Measurements from ENCODE around the gene FLYWCH1.
"Not testable (repeated sequence)": the region's sequence is repeated elsewhere in the genome, so short reads cannot be mapped to it uniquely, and the experiment has no call there.

FLYWCH1 gene

DNA sequence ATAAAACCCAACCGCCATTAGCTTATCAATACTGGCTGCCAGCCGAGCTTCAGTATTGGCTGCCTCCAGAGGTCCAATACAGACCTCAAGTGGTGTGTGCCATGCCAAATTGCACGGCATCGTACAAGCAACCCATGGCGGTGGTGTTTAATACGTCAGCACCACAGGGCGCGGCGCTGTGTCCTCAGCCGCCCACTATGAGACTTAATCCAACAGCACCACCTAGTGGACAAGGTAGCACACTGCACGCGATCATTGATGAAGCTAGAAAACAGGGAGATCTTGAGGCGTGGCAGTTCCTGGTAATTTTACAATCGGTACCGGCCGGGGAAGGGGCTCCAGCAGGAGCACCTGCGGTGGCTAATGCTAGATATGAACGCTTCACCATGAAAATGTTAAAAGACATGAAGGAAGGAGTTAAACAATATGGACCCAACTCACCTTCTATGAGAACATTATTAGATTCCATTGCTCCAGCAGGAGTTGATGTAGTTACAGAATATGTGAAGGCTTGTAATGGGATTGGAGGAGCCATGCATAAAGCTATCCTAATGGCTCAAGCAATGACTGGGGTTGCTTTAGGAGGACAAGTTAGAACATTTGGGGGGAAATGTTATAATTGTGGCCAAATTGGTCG, 15.4 kb downstream of the FLYWCH1 start:
- peak; percentile 67 to 77 (median 72) for DNase-seq

DNA sequence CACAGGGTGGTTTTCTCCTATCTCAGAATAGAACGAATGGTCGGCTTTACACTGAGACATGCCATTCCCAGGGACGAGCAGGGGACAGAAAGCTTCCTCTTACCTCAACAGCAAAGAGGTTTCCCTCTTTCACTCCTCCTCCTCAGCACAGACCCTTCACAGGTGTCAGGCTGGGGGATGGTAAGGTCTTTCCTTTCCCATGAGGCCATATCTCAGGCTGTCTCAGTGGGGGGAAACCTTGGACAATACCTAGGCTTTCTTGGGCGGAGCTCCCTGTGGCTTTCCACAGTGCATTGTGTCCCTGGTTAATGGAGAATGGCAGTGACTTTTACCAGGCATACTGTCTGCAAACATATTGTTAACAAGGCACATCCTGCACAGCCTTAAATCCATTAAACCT, 16.4 kb downstream of the FLYWCH1 start:
- not testable (repeated sequence) for DNase-seq

DNA sequence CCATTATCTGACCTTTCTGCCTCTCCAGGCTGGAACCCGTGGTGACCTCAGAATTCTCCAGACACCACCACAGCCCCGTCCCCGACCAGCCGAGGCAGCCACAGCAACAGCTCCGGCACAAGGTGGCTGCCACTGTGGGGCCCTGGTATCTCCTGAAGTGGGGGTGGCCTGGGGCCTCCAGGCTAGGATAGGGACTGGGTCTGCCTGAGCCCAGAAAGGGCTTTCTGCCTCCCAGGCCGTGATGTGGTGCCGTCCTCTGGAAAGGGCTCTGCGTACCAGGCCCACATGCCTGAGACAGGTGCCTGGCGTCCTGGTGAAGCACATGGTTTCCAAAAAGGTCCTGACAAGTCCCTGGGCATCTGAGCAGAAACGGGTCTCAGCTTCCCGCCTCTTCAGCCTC, 17.1 kb downstream of the FLYWCH1 start:
- no peak for DNase-seq

DNA sequence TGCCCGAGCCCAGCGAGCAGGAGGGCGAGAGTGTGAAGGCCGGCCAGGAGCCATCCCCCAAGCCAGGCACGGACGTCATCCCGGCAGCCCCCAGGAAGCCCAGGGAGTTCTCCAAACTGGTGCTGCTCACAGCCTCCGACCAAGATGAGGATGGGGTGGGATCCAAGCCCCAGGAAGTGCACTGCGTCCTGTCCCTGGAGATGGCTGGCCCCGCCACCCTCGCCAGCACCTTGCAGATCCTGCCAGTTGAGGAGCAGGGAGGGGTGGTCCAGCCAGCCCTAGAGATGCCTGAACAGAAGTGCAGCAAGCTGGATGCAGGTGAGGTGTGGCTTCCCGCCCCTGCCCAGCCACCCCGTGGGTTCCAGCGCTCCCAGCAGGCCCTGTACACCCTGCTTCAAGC, 18.0 kb downstream of the FLYWCH1 start:
- DNase-seq = no peak

DNA sequence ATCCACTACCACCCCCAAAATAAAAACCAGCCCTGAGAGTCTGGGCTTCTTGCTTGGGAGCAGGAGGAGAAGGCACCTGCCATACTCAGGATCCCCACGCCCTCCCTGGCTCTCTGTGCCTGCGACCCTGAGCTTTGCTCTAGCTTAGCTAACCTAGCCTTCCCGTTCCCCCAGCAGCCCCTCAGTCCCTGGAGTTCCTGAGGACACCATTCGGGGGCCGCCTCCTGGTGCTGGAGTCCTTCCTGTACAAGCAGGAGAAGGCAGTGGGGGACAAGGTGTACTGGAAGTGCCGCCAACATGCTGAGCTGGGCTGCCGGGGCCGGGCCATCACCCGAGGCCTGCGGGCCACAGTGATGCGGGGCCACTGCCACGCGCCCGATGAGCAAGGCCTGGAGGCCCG, 18.5 kb downstream of the FLYWCH1 start:
- no peak for DNase-seq

DNA sequence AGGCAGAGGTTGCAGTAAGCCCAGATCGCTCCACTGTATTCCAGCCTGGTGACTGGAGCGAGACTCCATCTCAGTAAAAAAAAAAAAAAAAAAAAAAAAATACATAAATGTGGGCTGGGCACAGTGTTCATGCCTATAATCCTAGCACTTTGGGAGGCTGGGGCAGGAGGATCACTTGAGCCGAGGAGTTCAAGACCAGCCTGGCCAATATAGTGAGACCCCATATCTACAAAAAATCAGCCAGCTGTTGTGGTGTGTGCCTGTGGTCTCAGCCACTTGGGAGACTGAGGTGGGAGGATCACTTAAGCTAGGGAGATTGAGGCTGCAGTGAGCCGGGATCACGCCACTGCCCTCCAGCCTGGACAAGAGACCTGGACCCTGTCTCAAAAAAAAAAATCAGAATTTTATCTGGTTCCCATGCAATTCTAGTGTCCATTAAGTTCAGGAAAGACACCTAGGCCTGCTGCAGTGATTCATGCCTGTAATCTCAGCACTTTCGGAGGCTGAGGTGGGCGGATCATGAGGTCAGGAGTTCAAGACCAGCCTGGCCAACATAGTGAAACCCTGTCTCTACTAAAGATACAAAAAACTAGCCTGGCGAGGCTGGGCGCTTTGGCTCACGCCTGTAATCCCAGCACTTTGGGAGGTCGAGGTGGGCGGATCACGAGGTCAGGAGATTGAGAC, 19.6 kb downstream of the FLYWCH1 start:
- DNase-seq = not testable (repeated sequence)

DNA sequence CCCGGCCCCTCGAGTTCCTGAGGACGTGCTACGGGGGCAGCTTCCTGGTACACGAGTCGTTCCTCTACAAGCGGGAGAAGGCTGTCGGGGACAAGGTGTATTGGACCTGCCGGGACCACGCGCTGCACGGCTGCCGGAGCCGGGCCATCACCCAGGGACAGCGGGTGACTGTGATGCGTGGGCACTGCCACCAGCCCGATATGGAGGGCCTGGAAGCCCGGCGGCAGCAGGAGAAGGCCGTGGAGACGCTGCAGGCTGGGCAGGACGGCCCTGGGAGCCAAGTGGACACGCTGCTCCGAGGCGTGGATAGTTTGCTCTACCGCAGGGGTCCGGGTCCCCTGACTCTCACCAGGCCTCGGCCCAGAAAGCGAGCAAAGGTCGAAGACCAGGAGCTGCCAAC, 21.4 kb downstream of the FLYWCH1 start:
- DNase-seq = no peak

DNA sequence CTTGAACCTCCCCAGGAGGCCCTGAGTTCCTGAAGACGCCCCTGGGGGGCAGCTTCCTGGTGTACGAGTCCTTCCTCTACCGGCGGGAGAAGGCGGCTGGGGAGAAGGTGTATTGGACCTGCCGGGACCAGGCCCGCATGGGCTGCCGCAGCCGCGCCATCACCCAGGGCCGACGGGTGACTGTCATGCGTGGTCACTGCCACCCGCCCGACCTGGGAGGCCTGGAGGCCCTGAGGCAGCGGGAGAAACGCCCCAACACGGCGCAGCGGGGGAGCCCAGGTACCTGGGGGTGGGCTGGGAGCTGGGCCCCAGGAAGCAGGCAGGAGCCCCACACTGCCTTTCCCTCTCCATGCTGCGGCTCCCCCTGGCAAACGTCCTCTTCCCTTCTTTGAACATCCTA, 22.0 kb downstream of the FLYWCH1 start:
- DNase-seq = no peak

DNA sequence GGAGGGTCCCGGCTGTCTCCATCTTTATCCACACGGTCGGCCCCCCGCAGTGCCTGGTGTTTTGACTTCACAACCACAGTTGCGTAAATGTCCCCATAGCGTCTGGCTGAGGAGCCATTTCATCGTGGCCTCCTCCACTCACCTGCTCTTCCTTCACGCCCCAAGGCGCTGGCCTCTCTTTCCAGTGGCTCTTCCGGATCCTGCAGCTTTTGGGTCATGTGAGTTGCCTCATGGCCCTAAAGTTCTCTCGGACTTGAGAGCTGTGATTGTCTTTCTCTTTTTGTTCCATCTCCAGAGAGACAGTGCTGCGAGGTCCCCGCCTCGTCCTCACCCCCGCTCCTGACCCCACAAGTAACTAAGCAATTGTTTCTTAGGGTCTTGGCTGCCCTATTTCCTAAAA, 22.7 kb downstream of the FLYWCH1 start:
- DNase-seq = no peak

DNA sequence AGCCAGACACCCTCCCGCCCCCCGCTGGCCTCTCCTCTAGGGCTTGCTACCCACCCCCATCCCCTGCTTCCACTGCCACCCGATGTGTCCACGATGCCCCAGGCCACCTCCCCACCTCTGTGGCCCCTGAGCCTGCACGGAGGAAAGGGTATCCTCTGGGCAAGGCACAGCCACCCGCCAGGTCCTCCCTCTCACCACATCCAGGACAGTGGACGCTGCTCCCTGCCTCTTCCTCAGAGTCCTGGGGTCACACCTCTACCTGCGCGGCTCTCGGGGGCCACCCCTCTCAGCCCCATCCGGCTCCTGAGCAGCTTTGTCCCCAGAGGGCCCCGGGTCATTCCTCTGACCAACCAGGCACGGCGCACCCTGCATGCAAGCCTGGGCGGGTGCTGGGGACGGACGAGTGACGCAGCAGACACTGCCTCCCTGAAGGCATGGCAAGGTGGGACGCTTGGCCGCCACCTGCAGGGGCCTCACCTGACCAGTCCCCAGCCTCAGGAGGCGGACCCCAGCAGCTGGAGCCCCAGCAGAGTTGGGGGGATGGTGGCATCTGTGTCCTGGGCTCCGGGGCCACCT, 24.8 kb downstream of the FLYWCH1 start:
- DNase-seq = no peak

DNA sequence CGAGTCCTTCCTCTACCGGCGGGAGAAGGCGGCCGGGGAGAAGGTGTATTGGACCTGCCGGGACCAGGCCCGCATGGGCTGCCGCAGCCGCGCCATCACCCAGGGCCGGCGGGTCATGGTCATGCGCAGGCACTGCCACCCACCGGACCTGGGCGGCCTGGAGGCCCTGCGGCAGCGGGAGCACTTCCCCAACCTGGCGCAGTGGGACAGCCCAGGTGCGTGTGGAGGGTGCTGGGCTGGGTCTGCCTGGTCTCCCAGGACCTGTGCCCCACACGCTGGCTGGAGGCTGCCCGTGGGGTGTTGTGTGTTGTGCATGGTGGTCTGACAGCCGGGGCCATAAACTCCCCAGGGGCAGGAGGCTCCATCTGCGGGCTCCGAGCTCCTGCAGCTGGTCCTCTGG, 25.4 kb downstream of the FLYWCH1 start:
- no peak for DNase-seq

DNA sequence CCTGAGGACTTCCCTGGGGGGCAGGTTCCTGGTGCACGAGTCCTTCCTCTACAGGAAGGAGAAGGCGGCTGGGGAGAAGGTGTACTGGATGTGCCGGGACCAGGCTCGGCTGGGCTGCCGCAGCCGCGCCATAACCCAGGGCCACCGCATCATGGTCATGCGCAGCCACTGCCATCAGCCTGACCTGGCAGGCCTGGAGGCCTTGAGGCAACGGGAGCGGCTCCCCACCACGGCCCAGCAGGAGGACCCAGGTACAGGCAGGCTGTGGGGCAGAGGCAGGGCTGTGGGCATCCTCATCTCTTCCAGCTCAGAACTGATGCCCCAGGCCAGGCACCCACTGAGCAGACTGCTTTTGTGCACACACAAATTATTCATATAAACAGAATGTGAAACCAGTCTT, 26.5 kb downstream of the FLYWCH1 start:
- DNase-seq = no peak

DNA sequence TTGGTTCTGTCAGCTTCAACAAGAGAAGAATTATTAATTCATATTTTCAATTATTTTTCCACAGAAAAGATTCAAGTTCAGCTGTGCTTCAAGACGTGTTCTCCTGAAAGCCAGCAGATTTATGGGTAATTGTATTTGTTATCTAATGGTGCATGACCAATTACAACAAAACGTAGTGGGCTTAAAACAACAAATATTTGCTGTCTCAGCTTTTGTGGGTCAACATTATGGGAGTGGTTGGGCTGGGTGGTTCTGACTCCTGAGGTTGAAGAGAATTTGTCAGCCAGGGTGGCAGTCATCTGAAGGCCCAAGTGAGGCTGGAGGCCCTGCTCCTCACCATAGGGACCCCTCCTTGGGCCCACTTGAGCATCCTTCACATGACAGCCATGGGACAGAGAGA, 28.2 kb downstream of the FLYWCH1 start:
- no peak for DNase-seq

DNA sequence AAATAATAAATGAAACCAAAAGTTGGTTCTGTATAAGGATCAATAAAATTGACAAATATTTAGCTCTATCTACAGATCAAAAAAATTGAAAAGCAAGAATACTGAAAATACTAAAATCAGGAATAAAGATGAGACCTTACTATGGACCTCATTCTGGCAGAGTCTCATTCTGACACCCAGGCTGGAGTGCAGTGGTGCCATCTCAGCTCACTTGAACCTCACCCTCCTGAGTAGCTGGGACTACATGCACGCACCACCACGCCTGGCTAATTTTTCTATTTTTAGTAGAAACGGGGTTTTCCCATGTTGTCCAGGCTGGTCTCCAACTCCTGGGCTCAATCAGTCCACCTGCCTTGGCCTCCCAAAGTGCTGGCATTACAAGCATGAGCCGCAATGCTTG, 30.3 kb downstream of the FLYWCH1 start:
- DNase-seq = no peak

DNA sequence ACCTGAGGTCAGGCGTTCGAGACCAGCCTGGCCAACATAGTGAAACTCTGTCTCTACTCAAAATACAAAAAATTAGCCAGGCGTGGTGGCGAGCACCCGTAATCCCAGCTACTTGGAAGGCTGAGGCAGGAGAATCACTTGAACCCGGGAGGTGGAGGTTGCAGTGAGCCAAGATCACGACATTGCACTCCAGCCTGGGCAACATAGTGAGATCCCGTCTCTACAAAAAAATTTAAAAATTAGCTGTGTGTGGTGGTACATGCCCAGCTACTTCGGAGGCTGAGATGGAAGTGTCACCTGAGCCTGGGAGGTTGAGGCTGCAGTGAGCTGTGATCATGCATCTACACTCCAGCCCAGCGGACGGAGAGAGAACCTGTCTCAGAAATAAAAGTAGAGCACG, 32.0 kb downstream of the FLYWCH1 start:
- not testable (repeated sequence) for DNase-seq

DNA sequence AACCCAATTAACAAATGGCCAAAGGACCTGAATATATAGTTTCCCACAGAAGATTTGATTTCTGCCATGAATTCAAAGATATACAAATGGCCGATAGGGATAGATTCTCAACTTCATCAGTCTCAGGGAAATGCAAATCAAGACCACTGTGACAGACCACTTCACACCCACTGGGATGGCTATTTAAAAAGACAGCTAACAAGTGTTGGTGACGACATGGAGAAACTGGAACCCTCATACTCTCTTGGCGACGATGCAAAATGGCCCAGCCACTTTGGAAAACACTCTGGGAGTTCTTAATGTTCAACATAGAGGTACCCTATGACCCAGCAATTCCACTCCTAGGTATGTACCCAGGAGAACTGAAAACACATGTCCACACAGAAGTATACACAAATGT, 34.9 kb downstream of the FLYWCH1 start:
- DNase-seq = no peak

DNA sequence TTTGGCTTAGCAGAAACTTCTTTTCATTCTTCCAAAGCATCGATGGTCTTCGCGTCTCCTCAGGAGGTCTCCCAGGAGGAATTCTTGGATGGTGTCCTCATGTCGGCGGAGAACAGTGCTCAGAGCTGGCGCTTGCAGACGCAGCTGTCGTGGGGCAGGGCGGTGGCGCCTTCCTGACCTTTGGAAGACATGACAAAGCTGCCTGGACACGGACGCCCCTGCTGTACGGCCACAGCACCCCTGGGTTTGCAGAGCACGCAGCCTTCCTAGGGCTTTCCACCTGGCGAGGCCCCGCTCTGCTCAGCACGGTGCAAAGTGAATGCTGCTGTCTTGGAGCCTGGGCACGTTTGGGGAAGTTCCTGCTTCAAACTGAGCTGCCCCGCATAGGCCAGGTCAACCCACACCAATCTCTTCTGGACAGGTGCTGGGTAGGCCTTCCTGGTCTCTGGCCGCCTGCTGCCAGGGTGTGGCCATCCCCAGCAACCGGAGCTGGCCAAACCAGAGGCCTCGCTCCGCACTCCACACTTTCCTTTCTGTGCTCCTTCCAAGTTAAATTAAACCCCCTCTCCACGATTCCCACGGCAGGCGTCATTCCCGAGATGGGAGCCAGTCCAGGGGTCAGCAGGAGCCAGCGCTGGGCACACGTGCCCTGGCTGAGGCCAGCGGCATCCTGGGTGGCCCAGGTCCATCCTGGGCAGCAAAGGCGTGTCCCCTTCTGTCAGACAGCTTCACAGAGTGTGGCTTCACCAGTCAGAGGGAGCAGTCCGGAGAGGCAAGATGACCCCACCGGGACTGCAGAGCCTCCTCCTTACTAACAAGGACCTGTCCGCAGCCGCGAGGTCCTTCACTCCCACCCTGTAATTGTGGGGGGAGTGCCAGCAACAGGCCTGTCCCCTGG, 37.3 kb downstream of the FLYWCH1 start:
- DNase-seq = no peak

DNA sequence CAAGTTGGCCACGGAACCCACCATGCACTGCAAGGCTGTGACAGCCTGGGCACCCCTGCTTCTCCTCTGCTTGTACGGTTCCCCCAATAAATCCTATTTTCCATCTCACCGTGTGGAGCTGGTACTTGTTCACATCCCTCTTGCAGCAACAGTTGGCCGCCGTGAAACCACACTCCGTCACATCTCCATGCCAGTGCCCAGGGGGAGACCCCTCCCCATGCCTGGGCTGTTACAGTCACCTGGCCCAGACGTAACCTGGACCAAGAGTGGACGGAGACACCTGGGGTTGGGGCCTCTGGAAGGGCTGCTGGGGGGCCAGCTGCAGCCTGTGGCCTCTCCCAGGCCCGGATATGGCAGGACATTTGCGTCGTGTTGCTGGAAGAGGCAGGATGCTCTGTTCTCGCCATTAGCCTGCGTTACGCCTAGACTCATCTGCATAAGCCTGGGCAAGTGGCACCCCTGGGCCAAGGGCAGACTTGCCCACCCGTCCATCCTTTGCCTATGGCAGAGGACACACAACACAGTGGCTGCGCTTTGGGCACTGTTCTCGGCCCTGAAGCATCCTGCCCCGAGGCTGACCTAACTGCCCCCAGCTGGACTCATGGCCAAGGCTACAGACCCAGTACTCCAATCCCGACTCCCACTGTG, 38.1 kb downstream of the FLYWCH1 start:
- no peak for DNase-seq

DNA sequence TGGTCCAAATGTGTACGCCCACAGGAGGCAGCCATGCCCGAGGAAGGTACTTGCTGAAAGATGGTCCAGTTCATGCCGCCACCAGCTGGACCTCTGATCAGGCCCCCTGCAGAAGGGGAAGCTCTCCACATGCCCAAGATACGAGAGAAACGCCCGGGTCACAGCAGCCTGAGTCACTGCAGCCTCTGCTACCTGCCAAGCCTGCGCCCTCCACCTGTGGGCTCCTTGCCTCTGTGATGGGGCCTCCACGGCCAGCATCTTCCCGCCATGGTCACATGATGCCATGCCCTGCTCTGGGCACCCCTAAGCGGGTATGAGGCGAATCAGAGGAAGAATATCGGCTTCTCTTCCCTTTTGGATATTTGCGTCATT, 38.6 kb downstream of the FLYWCH1 start:
- DNase-seq = no peak

DNA sequence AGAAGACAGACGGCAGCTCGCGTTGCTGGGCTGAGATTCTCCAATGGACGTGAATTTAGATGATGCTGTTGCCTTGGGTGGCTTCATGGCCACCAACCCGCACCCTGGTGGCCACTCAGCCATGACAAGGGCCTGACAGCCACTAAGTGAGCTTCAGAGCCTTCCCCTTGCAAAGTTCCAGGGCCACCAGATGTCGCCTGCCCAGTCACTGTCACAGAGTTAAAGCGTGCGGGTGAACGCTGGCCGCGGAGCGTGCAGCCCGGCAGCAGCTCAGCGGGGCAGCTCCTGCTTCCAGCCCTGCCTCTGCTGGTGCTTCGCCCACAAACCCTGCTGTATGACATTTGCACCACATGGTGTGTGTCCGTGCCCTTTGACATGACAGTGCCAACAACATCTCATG, 39.0 kb downstream of the FLYWCH1 start:
- DNase-seq = no peak

DNA sequence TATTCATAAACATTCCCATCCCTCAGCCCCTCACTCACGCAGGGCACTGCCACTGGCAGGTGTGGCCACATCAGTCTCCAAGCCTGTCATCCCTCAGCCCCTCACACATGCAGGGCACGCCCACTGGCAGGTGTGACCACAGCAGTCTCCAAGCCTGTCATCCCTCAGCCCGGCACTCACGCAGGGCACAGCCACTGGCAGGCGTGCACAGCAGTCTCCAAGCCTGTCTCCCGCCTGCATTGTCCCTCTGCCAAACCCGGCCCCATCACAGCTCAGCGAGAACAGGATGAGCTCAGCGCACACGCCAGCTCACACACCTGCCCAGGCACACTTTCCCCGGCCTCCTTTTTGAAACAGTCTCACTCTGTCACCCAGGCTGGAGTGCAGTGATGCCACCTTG, 40.9 kb downstream of the FLYWCH1 start:
- no peak for DNase-seq

DNA sequence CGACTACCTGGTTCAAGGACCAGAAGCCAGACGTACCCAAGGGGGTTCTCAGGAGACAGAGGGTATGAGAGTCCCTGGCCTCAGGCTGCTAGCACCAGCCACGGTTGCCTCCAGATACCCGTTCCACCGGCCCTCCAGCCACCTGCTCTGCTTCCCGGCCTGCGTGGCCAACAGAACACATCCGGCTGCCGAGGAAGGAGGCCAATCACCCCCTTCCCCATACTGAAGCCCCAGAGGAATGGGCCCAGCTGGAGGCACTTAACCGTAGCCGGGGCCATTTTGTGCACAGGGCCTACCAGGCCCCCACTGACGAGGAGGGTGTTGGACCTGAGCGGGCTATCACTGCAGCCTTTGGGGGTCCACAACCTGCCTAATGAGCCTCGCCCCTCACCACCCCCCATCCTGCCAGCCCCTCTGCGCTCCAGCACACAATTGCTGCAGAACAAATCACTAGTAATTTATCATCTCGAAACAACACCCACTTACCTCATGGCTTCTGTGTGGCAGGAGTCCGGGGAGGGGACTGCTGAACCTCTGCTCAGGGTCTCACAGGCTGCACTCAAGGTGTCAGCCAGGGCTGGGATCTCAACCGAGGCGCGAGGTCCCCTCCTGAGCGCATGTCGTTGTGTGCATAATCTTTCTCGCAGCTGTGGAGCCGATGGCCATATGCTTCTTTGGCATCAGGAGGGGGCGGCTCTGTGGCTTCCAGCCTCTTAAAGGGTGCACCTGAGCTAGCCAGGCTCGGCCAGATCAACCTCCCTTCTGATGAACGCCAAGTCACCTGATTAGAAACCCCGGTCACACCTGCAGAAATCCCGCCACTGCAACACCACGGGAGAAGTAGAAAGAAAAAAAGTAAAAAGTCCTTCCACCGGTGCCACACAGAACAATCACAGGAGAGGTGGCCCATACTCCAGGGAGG, 42.2 kb downstream of the FLYWCH1 start:
- DNase-seq = no peak

Data from activated CD4-positive, CD25-positive, alpha-beta regulatory T cell (primary cell).